Inflammatory macrophage (primary cell): ENCODE data around the gene MYLK4.

Experiments used
- DNase-seq, 2 donors: peaks; one replicate each; pipeline ENCODE4 v3.0.0-alpha.2; 2020 to 2022

MYLK4 gene

GRCh38 chr6:2733324-2733723 lies 17.4 kb downstream of the MYLK4 start:
- DNase-seq = peak; percentile 97 to 98

- no peak for DNase-seq
These were observed 18.1 kb downstream of the MYLK4 start for GRCh38 chr6:2732503-2733089.

GRCh38 chr6:2731281-2731909 lies 19.3 kb downstream of the MYLK4 start:
- no peak for DNase-seq

DNA sequence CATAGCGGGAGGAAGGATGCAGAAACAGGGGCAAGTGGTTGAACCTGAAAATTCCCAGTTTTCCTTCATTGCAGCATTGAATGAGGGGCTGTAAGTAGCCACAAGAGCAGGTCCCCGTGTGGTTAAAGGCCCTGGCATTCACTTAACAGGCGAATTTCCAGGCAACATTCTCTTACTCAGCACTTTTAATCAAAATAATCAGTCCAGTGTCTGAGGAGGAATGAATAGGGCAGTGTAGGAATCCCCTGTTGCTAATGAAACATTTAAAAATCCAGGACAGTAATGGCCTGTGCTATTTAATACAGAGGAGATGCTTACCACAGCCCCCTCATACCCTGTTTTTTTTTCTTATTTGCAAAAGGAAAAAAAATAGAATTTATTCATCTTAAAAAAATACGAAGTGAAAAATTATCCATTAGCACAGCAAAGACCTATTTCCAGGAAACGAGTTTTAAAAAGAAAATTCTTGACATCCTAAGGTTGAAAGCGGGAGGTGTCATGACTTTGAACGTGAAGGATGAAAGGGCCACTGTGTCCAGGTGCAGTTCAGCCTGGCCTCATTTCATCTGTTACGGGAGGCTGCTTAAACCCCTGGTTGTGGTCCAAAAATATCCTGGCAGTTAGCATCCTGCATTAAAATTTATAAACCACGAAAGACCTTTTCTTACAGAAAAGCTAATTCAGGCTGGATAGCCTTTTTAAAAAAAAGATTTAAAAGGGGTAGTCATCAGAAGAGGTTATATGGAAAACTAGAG lies 20.2 kb downstream of the MYLK4 start:
- DNase-seq = no peak

GRCh38 chr6:2729921-2730320 lies 20.8 kb downstream of the MYLK4 start:
- DNase-seq = no peak

DNA sequence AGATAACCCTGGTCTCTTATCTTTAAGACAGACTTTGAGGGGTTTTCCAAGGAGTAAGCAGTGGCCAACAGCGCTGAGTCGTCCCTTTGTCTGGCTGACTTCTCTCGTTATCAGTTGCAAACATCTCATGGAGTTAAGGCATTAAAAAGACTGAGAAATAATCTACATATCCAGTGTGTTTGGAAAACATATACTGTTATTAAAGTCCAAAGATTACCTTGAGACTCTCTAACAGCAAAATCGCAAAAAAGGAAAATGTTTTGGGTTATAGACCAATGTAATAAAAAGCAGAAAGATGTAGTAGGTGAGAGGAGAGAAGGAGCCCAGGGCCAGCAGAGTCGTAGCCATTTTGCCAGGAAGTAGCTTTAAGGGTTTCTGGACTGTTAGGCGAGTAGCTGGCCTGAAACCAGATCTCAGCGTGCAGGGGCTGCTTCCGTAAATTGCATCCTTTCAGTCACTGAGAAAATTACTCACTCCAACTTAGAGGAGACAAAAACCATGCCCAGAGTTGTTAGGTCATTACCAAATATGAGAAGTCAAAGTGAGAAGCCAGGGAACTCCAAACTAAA lies 24.6 kb downstream of the MYLK4 start:
- DNase-seq = peak; percentile 93 to 95

DNA sequence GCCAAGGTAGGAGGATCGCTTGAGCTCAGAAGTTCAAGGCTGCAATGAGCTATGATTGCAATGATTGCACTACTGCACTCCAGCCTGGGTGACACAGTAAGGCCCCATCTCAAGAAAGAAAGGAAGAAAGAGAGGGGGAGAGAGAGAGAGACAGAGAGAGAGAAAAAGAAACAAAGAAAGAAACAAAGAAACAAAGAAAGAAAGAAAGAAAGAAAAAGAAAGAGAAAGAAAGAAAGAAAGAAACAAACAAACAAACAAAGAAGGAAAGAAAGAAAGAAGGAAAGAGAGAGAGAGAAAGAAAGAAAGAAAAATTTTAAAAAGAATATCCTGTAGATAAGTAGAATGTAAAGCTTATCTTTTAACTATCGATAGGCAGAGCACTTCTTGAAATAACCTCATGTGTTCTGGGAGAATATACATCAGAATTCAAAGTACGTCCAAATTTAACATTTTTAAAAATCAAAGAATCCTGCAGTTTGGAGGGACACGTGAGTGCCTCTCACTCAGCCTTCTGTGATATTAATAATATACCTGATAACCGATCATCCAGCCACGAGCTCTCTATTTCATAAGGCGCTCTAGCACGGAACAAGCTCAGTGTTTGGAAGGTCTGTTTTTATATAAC lies 25.2 kb downstream of the MYLK4 start:
- DNase-seq = no peak

DNA sequence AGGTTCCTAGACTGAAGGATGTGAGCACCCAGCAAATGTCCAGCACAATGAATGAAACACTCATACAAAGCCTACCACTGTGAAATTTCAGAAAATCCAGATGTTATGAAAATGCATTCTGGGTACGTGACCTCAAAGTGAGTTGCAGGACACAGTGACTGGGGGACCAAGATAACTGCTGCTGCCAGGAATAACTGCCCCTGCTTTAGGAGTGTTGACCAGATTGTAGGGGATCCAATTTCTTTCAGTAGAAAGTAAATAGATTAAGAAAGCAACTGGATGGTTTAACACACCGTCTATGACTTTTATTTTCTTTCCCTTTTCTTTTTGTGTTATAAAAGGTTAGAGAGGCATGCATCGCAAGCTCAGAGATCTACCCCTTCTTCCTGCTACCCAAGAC lies 29.5 kb downstream of the MYLK4 start:
- DNase-seq = no peak

DNA sequence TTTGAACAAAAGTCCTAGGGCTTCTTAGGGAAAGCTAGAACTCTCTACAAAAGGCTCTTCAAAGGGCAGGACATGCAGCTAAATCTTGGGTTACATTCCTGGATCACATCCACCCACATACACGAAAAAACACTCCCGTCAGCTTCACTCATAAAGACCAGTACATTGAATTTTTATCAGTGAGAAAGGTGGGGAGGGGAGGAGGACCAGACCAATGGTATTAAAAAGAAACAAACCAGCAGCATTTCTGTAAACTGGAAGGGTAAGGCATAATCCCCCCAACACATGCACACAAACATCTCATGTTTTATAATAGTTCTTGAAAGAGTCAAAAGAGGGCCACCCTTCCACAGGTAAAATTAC lies 31.6 kb downstream of the MYLK4 start:
- DNase-seq = no peak

- peak in 1 of 2 donors; percentile 19 for DNase-seq
These were observed 32.2 kb downstream of the MYLK4 start for GRCh38 chr6:2718334-2719092.

- DNase-seq = no peak
These were observed 33.6 kb downstream of the MYLK4 start for GRCh38 chr6:2716936-2717700.

GRCh38 chr6:2715737-2716136 lies 35.0 kb downstream of the MYLK4 start:
- no peak for DNase-seq

- DNase-seq = peak; percentile 11 to 21
These were observed 36.4 kb downstream of the MYLK4 start for GRCh38 chr6:2714111-2714895.

GRCh38 chr6:2713473-2714110 lies 37.1 kb downstream of the MYLK4 start:
- no peak for DNase-seq

DNA sequence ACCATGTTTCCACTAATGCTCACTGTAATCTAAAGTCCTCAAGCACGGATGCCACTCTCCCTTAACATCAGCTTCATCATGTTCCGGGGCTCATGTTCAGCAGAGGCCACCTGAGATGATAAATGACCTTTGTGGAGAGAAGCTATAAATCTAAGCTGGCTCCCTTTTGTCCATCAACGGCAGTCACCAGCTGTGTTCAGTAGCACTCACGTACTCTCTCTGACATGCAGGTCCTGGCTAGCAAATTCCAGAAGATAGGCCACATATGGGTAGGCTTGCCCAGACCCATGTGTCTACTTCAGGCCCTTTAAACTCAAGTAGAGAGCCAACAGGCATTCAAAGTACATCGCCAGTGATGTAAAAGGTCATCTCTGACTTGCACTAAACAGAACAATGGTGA lies 38.6 kb downstream of the MYLK4 start:
- no peak for DNase-seq

DNA sequence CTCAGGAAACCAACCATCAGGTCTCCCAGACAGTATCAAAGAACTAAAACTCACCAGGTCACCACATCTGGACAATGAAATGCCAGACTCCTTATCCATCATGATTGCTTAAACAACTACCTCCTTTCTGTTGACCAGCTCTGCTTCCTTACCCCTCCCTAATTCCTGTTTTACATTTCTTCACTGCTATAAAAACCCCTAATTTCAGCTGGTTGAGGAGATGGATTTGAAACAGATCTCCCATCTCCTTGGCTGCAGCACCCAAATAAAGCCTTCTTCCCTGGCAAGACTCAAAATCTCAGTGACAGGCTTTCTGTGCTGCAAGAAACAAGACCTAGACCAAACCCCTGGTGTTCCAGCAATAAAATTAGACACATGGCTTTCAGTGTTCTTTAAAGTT lies 40.3 kb downstream of the MYLK4 start:
- no peak for DNase-seq

GRCh38 chr6:2708456-2708855 lies 42.3 kb downstream of the MYLK4 start:
- no peak for DNase-seq

DNA sequence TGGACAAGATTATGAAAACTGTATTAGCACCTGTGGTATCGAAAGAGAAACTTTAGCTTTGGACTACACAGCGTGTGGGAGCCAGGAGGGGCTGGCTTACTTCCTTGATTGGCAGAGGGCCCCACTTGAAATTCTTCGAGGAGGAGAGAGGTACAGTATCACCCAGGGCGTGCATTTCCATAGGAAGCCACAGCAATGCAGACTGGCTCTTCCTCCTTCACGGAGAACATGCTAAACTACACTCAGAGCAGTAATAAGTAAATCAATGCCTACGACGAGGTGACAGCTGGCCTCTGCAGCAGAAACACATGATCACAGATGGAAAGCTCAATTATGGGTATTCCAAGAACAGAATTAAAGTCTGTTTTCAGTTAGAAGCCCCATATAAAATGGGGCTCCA lies 44.2 kb downstream of the MYLK4 start:
- no peak for DNase-seq

GRCh38 chr6:2705256-2705655 lies 45.5 kb downstream of the MYLK4 start:
- DNase-seq = no peak

DNA sequence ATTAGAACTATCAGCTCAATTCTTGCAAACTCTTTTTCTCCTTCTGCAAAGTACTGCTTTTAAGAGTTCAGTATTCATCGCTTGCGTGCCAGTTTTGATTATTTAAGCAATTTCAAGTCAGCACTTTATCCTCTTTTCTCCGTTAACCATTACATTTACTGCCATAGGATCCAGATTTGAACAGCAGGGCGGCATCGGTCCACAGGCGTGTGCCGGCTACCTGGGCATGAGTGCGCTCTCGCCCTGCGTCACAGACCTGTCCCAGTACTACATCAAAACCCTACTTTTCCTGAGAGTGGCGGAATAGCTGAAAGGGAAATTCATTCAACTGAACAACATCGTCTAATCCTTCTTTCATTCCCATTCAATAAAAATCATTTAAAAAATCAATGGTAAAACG lies 53.4 kb downstream of the MYLK4 start:
- DNase-seq = no peak
